H1 (cell line): ENCODE data around the gene COL4A2. TPM values are rescaled to one million over a fixed set of nuclear protein-coding genes. Genes with fewer than 3 reads are reported as not detected.

Source experiments
- CTCF ChIA-PET: fragments of 300-600 bp; sonication (Branson Sonifier 250); formaldehyde crosslinking; loops from one replicate; lab custom pipeline; 2021; ENCODE audit not compliant: partially characterized antibody; lab: Charles Lee
- POLR2A ChIA-PET: fragments of 300-600 bp; sonication (Branson Sonifier 250); formaldehyde crosslinking; loops from one replicate; lab custom pipeline; 2021; ENCODE audit warnings: inconsistent platforms; ENCODE audit not compliant: partially characterized antibody; lab: Charles Lee
- DNase-seq, 2 experiments: peaks; one replicate each; pipeline versions ENCODE4 v3.0.0 to v3.0.0-alpha.2; 2010 to 2022; ENCODE audit warnings: low spot score in 2 of 2, low read depth in 1 of 2, mixed read lengths in 1 of 2
- FAIRE-seq: peaks from 2 replicates; lab custom pipeline; 2011; peaks lifted over from hg19 to GRCh38; lab: Jason Lieb, UNC
- H2AFZ ChIP-seq: 2 replicates; pipeline ENCODE4 v1.8.1; 2012; ENCODE audit warnings: low read length, inconsistent platforms
- H2AK5ac ChIP-seq: 2 replicates; pipeline ENCODE4 v1.6.1; 2013; ENCODE audit warnings: low read depth, low read length
- H2BK120ac ChIP-seq: replicated peaks from 2 replicates; pipeline ENCODE3; 2013; ENCODE audit warnings: low read depth, low read length, inconsistent platforms
- H2BK12ac ChIP-seq: 2 replicates; pipeline ENCODE4 v1.6.1; 2013; ENCODE audit warnings: low read depth, low read length
- H2BK15ac ChIP-seq: 2 replicates; pipeline ENCODE4 v1.6.1; 2013; ENCODE audit warnings: low read length
- H2BK20ac ChIP-seq: 2 replicates; pipeline ENCODE4 v1.6.1; 2013; ENCODE audit warnings: low read length
- H2BK5ac ChIP-seq: 2 replicates; pipeline ENCODE4 v1.6.1; 2013; ENCODE audit warnings: low read depth, low read length
- H3K14ac ChIP-seq: 2 replicates; pipeline ENCODE4 v1.6.1; 2013; ENCODE audit warnings: inconsistent platforms; ENCODE audit not compliant: insufficient read length
- H3K18ac ChIP-seq: 2 replicates; pipeline ENCODE4 v1.6.1; 2013; ENCODE audit warnings: low read length; ENCODE audit errors: extremely low read depth
- H3K23ac ChIP-seq: 2 replicates; pipeline ENCODE4 v1.6.1; 2013; ENCODE audit warnings: inconsistent platforms; ENCODE audit not compliant: insufficient read length
- H3K23me2 ChIP-seq: 2 replicates; pipeline ENCODE4 v1.6.1; 2013; ENCODE audit warnings: low read depth, low read length
- H3K27ac ChIP-seq: 2 replicates; pipeline ENCODE4 v1.6.1; 2011; ENCODE audit warnings: low read depth, low read length, inconsistent platforms
- H3K27me3 ChIP-seq, 4 experiments: replicated peaks in 1 of 4; 1 replicate in 1 of 4; 2 replicates in 3 of 4; pipeline versions ENCODE4 v1.6.1 to v1.8.1; 2011 to 2013; ENCODE audit warnings: low read length in 3 of 4, mild to moderate bottlenecking in 3 of 4, inconsistent platforms in 2 of 4, mixed read lengths in 2 of 4, moderate library complexity in 1 of 4; ENCODE audit not compliant: control insufficient read depth in 3 of 4, insufficient read depth in 3 of 4; ENCODE audit errors: extremely low read depth in 1 of 4
- H3K36me3 ChIP-seq, 4 experiments: 2 replicates each; pipeline versions ENCODE4 v1.6.1 to v1.8.1; 2011 to 2013; ENCODE audit warnings: mild to moderate bottlenecking in 4 of 4, low read length in 3 of 4, moderate library complexity in 2 of 4, control low read depth in 1 of 4, inconsistent platforms in 1 of 4; ENCODE audit not compliant: insufficient read depth in 4 of 4, control insufficient read depth in 2 of 4
- H3K4ac ChIP-seq: replicated peaks from 2 replicates; pipeline ENCODE3; 2013; ENCODE audit warnings: low read length, low read depth, mixed read lengths, inconsistent platforms; ENCODE audit not compliant: insufficient read length
- H3K4me1 ChIP-seq, 4 experiments: replicated peaks in 1 of 4; 1 replicate in 1 of 4; 2 replicates in 3 of 4; pipeline versions ENCODE4 v1.6.1 to v1.8.1; 2011 to 2013; ENCODE audit warnings: low read length in 3 of 4, inconsistent platforms in 2 of 4, mixed read lengths in 1 of 4; ENCODE audit not compliant: insufficient read depth in 4 of 4, control insufficient read depth in 3 of 4
- H3K4me2 ChIP-seq, 2 experiments: 2 replicates each; pipeline versions ENCODE4 v1.6.1 to v1.8.1; 2011 to 2013; ENCODE audit warnings: low read depth in 2 of 2, low read length in 2 of 2, control low read depth in 1 of 2, inconsistent platforms in 1 of 2, mild to moderate bottlenecking in 1 of 2; ENCODE audit not compliant: insufficient read depth in 1 of 2
- H3K4me3 ChIP-seq, 4 experiments: fragments of 200-600, 300-600 bp in 1 of 4; sonication (generic), shearing (Covaris generic), sonication (Bioruptor Twin) in 1 of 4; 2 replicates each; pipeline versions ENCODE4 v1.5.1 to v1.8.1; 2011 to 2016; ENCODE audit warnings: low read length in 4 of 4, low read depth in 3 of 4, control low read depth in 2 of 4, inconsistent platforms in 2 of 4, mild to moderate bottlenecking in 2 of 4, mixed read lengths in 1 of 4, moderate library complexity in 1 of 4; ENCODE audit not compliant: insufficient read depth in 2 of 4; ENCODE audit errors: extremely low read depth in 1 of 4
- H3K56ac ChIP-seq: replicated peaks from 2 replicates; pipeline ENCODE3; 2013; ENCODE audit warnings: low read depth, mild to moderate bottlenecking, mixed read lengths, low read length, inconsistent platforms; ENCODE audit not compliant: insufficient read length
- H3K79me1 ChIP-seq: 2 replicates; pipeline ENCODE4 v1.6.1; 2013; ENCODE audit warnings: low read depth, low read length, control low read depth
- H3K79me2 ChIP-seq, 2 experiments: 2 replicates each; pipeline versions ENCODE4 v1.6.1 to v1.8.1; 2012 to 2013; ENCODE audit warnings: low read length in 2 of 2, mild to moderate bottlenecking in 2 of 2, inconsistent platforms in 1 of 2; ENCODE audit not compliant: insufficient read depth in 2 of 2, control insufficient read depth in 1 of 2
- H3K9ac ChIP-seq, 4 experiments: replicated peaks in 1 of 4; 1 replicate in 1 of 4; 2 replicates in 3 of 4; pipeline versions ENCODE4 v1.6.1 to v1.8.1; 2011 to 2013; ENCODE audit warnings: low read depth in 3 of 4, low read length in 3 of 4, control low read depth in 2 of 4, mild to moderate bottlenecking in 2 of 4, moderate library complexity in 2 of 4, inconsistent platforms in 1 of 4; ENCODE audit errors: extremely low read depth in 1 of 4
- H3K9me3 ChIP-seq, 2 experiments: 2 replicates each; pipeline versions ENCODE4 v1.6.1 to v1.8.1; 2012 to 2013; ENCODE audit warnings: mild to moderate bottlenecking in 2 of 2, moderate library complexity in 2 of 2, control low read depth in 1 of 2, inconsistent platforms in 1 of 2, low read depth in 1 of 2, low read length in 1 of 2, mixed read lengths in 1 of 2; ENCODE audit not compliant: insufficient read depth in 2 of 2
- H4K20me1 ChIP-seq, 2 experiments: replicated peaks in 1 of 2; 2 replicates each; pipeline versions ENCODE3 to v1.8.1; 2011 to 2013; ENCODE audit warnings: inconsistent platforms in 2 of 2, low read length in 2 of 2, mild to moderate bottlenecking in 1 of 2; ENCODE audit not compliant: insufficient read depth in 2 of 2, control insufficient read depth in 1 of 2
- H4K5ac ChIP-seq: 2 replicates; pipeline ENCODE4 v1.6.1; 2013; ENCODE audit warnings: low read length, low read depth, mixed read lengths, inconsistent platforms; ENCODE audit not compliant: insufficient read length
- H4K8ac ChIP-seq: 2 replicates; pipeline ENCODE4 v1.8.0; 2013; ENCODE audit warnings: mild to moderate bottlenecking, moderate library complexity, low read length, inconsistent platforms; ENCODE audit not compliant: insufficient read depth; ENCODE audit errors: extremely low read depth
- H4K91ac ChIP-seq: replicated peaks from 2 replicates; pipeline ENCODE3; 2013; ENCODE audit warnings: low read length, mixed read lengths, inconsistent platforms; ENCODE audit not compliant: insufficient read length
- CBX5 ChIP-seq: fragments of 300-800, 300-1000 bp; sonication (generic); IDR thresholded peaks from 2 replicates; pipeline ENCODE4 v1.7.1; 2016; ENCODE audit warnings: antibody characterized with exemption, low read length, low read depth
- NRF1 ChIP-seq: IDR thresholded peaks from 2 replicates; pipeline ENCODE4 v1.6.1; 2011; ENCODE audit warnings: mild to moderate bottlenecking, low read depth, low read length, improper control_type of control experiment
- RBBP5 ChIP-seq: IDR thresholded peaks from 2 replicates; pipeline ENCODE4 v1.7.1; 2012; ENCODE audit warnings: low read depth, mild to moderate bottlenecking, inconsistent platforms, low read length, moderate library complexity, borderline replicate concordance
- TBP ChIP-seq: IDR thresholded peaks from 2 replicates; pipeline ENCODE4 v1.6.1; 2011; ENCODE audit warnings: low read depth, low read length, improper control_type of control experiment
- WGBS, 2 experiments: shearing (Covaris generic) in 1 of 2; methylation state at CpG; one replicate each; pipeline versions ENCODE4 v1.1.6 to v1.1.7; 2013 to 2015; ENCODE audit warnings: low lambda C conversion rate in 2 of 2, mixed read lengths in 2 of 2, inconsistent platforms in 1 of 2, low coverage in 1 of 2, missing lambda C conversion rate in 1 of 2; ENCODE audit not compliant: insufficient replicate concordance in 2 of 2, insufficient coverage in 1 of 2, insufficient read length in 1 of 2; ENCODE audit errors: extremely low coverage in 1 of 2, missing lambda C conversion rate in 1 of 2; 5-methylcytosine and 5-hydroxymethylcytosine counted together
- polyA plus RNA-seq, 7 experiments: library from polyadenylated mRNA; depleted of rRNA in 3 of 7; stranded (reverse) in 5 of 7; unstranded in 2 of 7; fragments of >200 nt in 5 of 7; fragments of 200-250 nt in 2 of 7; gene quantifications; 1 replicate in 5 of 7; 2 replicates in 1 of 7; 4 replicates in 1 of 7; pipeline versions ENCODE4 v1.2.1 to v1.2.3, GENCODE V29; 2011 to 2013; ENCODE audit warnings: missing spikeins in 2 of 7, mixed read lengths in 2 of 7
- total RNA-seq: library from RNA; stranded (reverse); fragmentation: NEBNext Ultra II Directional; extraction: Animal tissue kit (Norgen Biotek cat#: 25700); gene quantifications from 2 replicates; pipeline ENCODE4 v1.2.1, GENCODE V29; 2021

The COL4A2 gene
- total and polyA plus RNA-seq, 2 of the 8 experiments (the other 6 are each of a cell fraction or from before 2014, with no cell fraction given), result 80.4 to 87.3 TPM

DNA sequence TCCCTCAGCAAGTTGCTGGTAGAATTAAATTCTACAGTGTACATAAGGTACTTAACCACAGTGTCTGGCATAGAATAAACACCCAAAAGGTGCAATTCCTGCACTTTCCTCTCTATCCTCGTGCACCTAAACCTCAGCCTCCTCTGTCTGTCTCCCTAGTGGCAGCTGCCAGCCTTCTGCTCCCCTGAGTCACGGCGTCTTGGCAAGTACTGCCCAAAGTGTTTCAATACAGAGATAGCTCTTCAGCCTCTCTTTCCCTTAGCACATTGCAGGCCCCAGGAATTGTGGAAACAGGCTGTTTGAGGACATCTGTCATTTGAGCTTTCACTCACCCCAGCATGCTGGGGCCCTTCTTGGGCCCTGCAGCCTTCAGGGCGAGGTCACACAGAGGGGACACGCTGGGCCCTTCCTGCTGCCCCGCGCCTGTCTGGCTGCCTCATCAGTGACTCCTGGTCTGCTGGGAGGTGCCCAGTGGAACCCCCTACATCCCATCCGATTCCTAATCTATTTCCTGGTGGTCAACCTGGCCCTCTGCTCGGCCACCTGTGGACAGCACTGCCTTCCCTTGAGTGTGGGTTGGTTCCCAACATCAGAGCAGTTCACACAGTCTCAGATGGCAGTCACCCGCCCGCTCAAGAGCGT lies 19.3 kb downstream of the COL4A2 start:
- Histone ChIP-seq H4K20me1 (peaks cover 0 to 4% of the 10 kb centered on the region in 2 experiments), H3K23me2 (no peaks in the 10 kb centered on the region), H3K4ac (no peak overlapping the region), H3K4me1 (peaks cover 8 to 26% (median 15%) of the 10 kb centered on the region in 4 experiments), H2BK120ac (no peak overlapping the region), H3K9ac (no peak overlapping the region; a peak in 1 of 7 replicates), H2AK5ac (peak overlapping the region; percentile 93), H3K27me3 (no peaks in the 10 kb centered on the region), H3K14ac (no peak overlapping the region), H4K8ac (no peak overlapping the region), H3K36me3 (no peaks in the 10 kb centered on the region; a peak in 1 of 8 replicates), H2BK20ac (peak overlapping the region; percentile 62; the same call in 1 of the 2 replicates), H2AFZ (no peak overlapping the region), H2BK15ac (no peak overlapping the region; the same call in 1 of the 2 replicates), H3K23ac (no peak overlapping the region), H3K79me1 (peaks cover 9% of the 10 kb centered on the region; the same call in 1 of the 2 replicates), H3K9me3 (no peaks in the 10 kb centered on the region; a peak in 1 of 4 replicates), H3K27ac (0 out of 2 replicates have a peak overlapping the region, but pooled peaks have one; percentile 9), H3K18ac (peak overlapping the region; percentile 63), H3K4me3 (no peak overlapping the region), H3K56ac (no peak overlapping the region), H3K79me2 (no peaks in the 10 kb centered on the region), H4K91ac (peak overlapping the region; percentile 63), H3K4me2 (peak overlapping the region; percentile 49 to 59; a peak in 2 of 4 replicates), H2BK5ac (peak overlapping the region; percentile 85), H2BK12ac (peak overlapping the region; percentile 97), H4K5ac (no peak overlapping the region)
- WGBS, 2 experiments, result 87% methylated on average over 12 of the region's 12 CpGs; no CpG with 5 or more reads in 1 of the 2 experiments
- CTCF ChIA-PET, result interaction anchor here (0.7 to 2.6 kb wide), 12 partner anchors 12 to 87 kb away, joined by 3 to 13 read pairs (median 4); partner anchors contain the start of gene COL4A2
- DNase-seq (no peak), FAIRE-seq (no peak)
- POLR2A ChIA-PET, result interaction anchor here (0.6 to 4.4 kb wide), 6 partner anchors 9 to 194 kb away, joined by 3 to 34 read pairs (median 3); partner anchors contain the start of genes COL4A1 and COL4A2
- TF ChIP-seq TBP (no peak), RBBP5 (no peak), CBX5 (no peak), NRF1 (no peak)
